IMR-90 (cell line): ENCODE measurements around the gene NANOS3. TPM values are rescaled to one million over a fixed set of nuclear protein-coding genes. Genes with fewer than 3 reads are reported as not detected.

Experiments used
- ATAC-seq: fragments of 200-7000 bp; cut with Tn5 transposase; 2 replicates; pipeline ENCODE4 v1.9.1; 2020; ENCODE audit warnings: low read depth, mild to moderate bottlenecking, moderate library complexity
- BruUV-seq: library from RNA; stranded (reverse); fragments of 400-500 nt; replicated peaks from 2 replicates; lab custom pipeline; 2021; lab: Mats Ljungman, UMichigan
- CTCF ChIA-PET: fragments of 300-600 bp; formaldehyde crosslinking; extraction: SDS; loops from one replicate; lab custom pipeline; 2021; ENCODE audit warnings: antibody characterized with exemption; lab: Yijun Ruan, JAX
- POLR2A ChIA-PET: fragments of 300-600 bp; sonication (Branson Sonifier 250); formaldehyde crosslinking; loops from one replicate; lab custom pipeline; 2022; ENCODE audit warnings: antibody characterized with exemption; ENCODE audit not compliant: unreplicated experiment; lab: Charles Lee
- DNase-seq: peaks from one replicate; pipeline ENCODE4 v3.0.0; 2013
- H2AFZ ChIP-seq: replicated peaks from 2 replicates; pipeline ENCODE3; 2013; ENCODE audit warnings: low read length, mild to moderate bottlenecking; ENCODE audit not compliant: poor library complexity
- H2AK5ac ChIP-seq: 2 replicates; pipeline ENCODE4 v1.6.1; 2013; ENCODE audit warnings: low read depth, low read length, inconsistent platforms
- H2AK9ac ChIP-seq: replicated peaks from 2 replicates; pipeline ENCODE3; 2013; ENCODE audit warnings: mild to moderate bottlenecking, low read depth, low read length, moderate library complexity; ENCODE audit not compliant: poor library complexity
- H2BK120ac ChIP-seq: 2 replicates; pipeline ENCODE4 v1.6.1; 2013; ENCODE audit warnings: low read depth, low read length, inconsistent platforms
- H2BK15ac ChIP-seq: 3 replicates; pipeline ENCODE4 v1.6.1; 2013; ENCODE audit warnings: low read depth, low read length, inconsistent platforms
- H2BK20ac ChIP-seq: 2 replicates; pipeline ENCODE4 v1.6.1; 2013; ENCODE audit warnings: low read depth, mild to moderate bottlenecking, inconsistent platforms, low read length, moderate library complexity
- H2BK5ac ChIP-seq: 2 replicates; pipeline ENCODE4 v1.6.1; 2013; ENCODE audit warnings: mild to moderate bottlenecking, low read depth, low read length, inconsistent platforms; ENCODE audit not compliant: poor library complexity, severe bottlenecking
- H3K14ac ChIP-seq: replicated peaks from 2 replicates; pipeline ENCODE4 v1.6.1; 2013; ENCODE audit warnings: low read depth, low read length, inconsistent platforms
- H3K18ac ChIP-seq: 2 replicates; pipeline ENCODE4 v1.6.1; 2013; ENCODE audit warnings: low read depth, low read length, control low read depth
- H3K23ac ChIP-seq: 2 replicates; pipeline ENCODE4 v1.6.1; 2013; ENCODE audit warnings: low read depth, low read length, inconsistent platforms
- H3K27ac ChIP-seq: 2 replicates; pipeline ENCODE4 v1.5.1; 2013; ENCODE audit warnings: mild to moderate bottlenecking, control low read depth, low read length; ENCODE audit not compliant: insufficient read depth
- H3K27me3 ChIP-seq: 2 replicates; pipeline ENCODE4 v1.6.1; 2013; ENCODE audit warnings: low read length; ENCODE audit not compliant: control insufficient read depth, insufficient read depth
- H3K36me3 ChIP-seq: 2 replicates; pipeline ENCODE4 v1.6.1; 2013; ENCODE audit warnings: low read length, mixed read lengths; ENCODE audit not compliant: control insufficient read depth, insufficient read depth
- H3K4ac ChIP-seq: 2 replicates; pipeline ENCODE4 v1.6.1; 2013; ENCODE audit warnings: low read depth, low read length, inconsistent platforms
- H3K4me1 ChIP-seq: 2 replicates; pipeline ENCODE4 v1.6.1; 2013; ENCODE audit warnings: low read length, mixed read lengths; ENCODE audit not compliant: control insufficient read depth, insufficient read depth
- H3K4me2 ChIP-seq: 2 replicates; pipeline ENCODE4 v1.6.1; 2013; ENCODE audit warnings: low read depth, mild to moderate bottlenecking, control low read depth, low read length, moderate library complexity
- H3K4me3 ChIP-seq: 2 replicates; pipeline ENCODE4 v1.5.1; 2013; ENCODE audit warnings: low read depth, mild to moderate bottlenecking, control low read depth, low read length, moderate library complexity; ENCODE audit not compliant: insufficient read depth
- H3K56ac ChIP-seq: 2 replicates; pipeline ENCODE4 v1.6.1; 2013; ENCODE audit warnings: low read length, inconsistent platforms; ENCODE audit not compliant: insufficient read depth; ENCODE audit errors: extremely low read depth
- H3K79me1 ChIP-seq, 2 experiments: 2 replicates each; pipeline ENCODE4 v1.6.1; 2013; ENCODE audit warnings: low read length in 2 of 2, inconsistent platforms in 1 of 2, low read depth in 1 of 2
- H3K9ac ChIP-seq: 2 replicates; pipeline ENCODE4 v1.6.1; 2013; ENCODE audit warnings: low read depth, low read length, control low read depth
- H3K9me1 ChIP-seq: 2 replicates; pipeline ENCODE4 v1.6.1; 2013; ENCODE audit warnings: low read length, inconsistent platforms; ENCODE audit not compliant: insufficient read depth
- H3K9me3 ChIP-seq: 2 replicates; pipeline ENCODE4 v1.6.1; 2013; ENCODE audit warnings: low read length; ENCODE audit not compliant: control insufficient read depth, insufficient read depth
- H4K20me1 ChIP-seq: 2 replicates; pipeline ENCODE4 v1.6.1; 2013; ENCODE audit warnings: low read length, inconsistent platforms; ENCODE audit not compliant: insufficient read depth
- H4K5ac ChIP-seq: 2 replicates; pipeline ENCODE4 v1.6.1; 2013; ENCODE audit warnings: mild to moderate bottlenecking, low read depth, low read length, control low read depth
- H4K8ac ChIP-seq, 2 experiments: 2 replicates each; pipeline ENCODE4 v1.6.1; 2013; ENCODE audit warnings: low read depth in 2 of 2, low read length in 2 of 2, control low read depth in 1 of 2, inconsistent platforms in 1 of 2
- H4K91ac ChIP-seq: 2 replicates; pipeline ENCODE4 v1.6.1; 2013; ENCODE audit warnings: low read depth, low read length, inconsistent platforms; ENCODE audit not compliant: insufficient read depth
- BHLHE40 ChIP-seq: fragments of 150-350 bp; IDR thresholded peaks from 2 replicates; pipeline ENCODE4 v1.6.1; 2016; ENCODE audit warnings: mild to moderate bottlenecking, low read depth, low read length
- CEBPB ChIP-seq: IDR thresholded peaks from 2 replicates; pipeline ENCODE4 v1.6.1; 2012; ENCODE audit warnings: low read depth, low read length, improper control_type of control experiment
- CHD1 ChIP-seq: IDR thresholded peaks from 2 replicates; pipeline ENCODE4 v1.6.1; 2012; ENCODE audit warnings: low read depth, low read length, improper control_type of control experiment
- CTCF ChIP-seq: conservative IDR thresholded peaks from 2 replicates; pipeline ENCODE4 v1.5.1; 2012; ENCODE audit warnings: mild to moderate bottlenecking, low read depth, low read length, improper control_type of control experiment
- ELK1 ChIP-seq: fragments of 150-350 bp; IDR thresholded peaks from 2 replicates; pipeline ENCODE4 v1.6.1; 2016; ENCODE audit warnings: low read depth, mild to moderate bottlenecking, low read length, moderate library complexity, borderline replicate concordance
- MAFK ChIP-seq: IDR thresholded peaks from 2 replicates; pipeline ENCODE4 v1.6.1; 2012; ENCODE audit warnings: low read depth, low read length, improper control_type of control experiment
- MXI1 ChIP-seq: IDR thresholded peaks from 2 replicates; pipeline ENCODE4 v1.6.1; 2012; ENCODE audit warnings: low read depth, mild to moderate bottlenecking, low read length, moderate library complexity, borderline replicate concordance
- NFE2L2 ChIP-seq: fragments of 150-350 bp; IDR thresholded peaks from 2 replicates; pipeline ENCODE4 v1.6.1; 2016; ENCODE audit warnings: low read depth, mild to moderate bottlenecking, low read length
- RAD21 ChIP-seq: IDR thresholded peaks from 2 replicates; pipeline ENCODE4 v1.6.1; 2012; ENCODE audit warnings: low read length, improper control_type of control experiment
- RCOR1 ChIP-seq: IDR thresholded peaks from 2 replicates; pipeline ENCODE4 v1.6.1; 2012; ENCODE audit warnings: mild to moderate bottlenecking, low read length, improper control_type of control experiment; ENCODE audit not compliant: insufficient replicate concordance
- RFX5 ChIP-seq: IDR thresholded peaks from 2 replicates; pipeline ENCODE4 v1.8.0; 2012; ENCODE audit warnings: low read depth, mild to moderate bottlenecking, low read length, moderate library complexity
- USF2 ChIP-seq: fragments of 150-350 bp; IDR thresholded peaks from 2 replicates; pipeline ENCODE4 v1.6.1; 2017; ENCODE audit warnings: mild to moderate bottlenecking, antibody characterized with exemption, low read length, low read depth
- WGBS, 2 experiments: methylation state at CpG; one replicate each; pipeline versions ENCODE4 v1.1.5 to v1.1.7; 2013; ENCODE audit warnings: missing lambda C conversion rate in 2 of 2; ENCODE audit not compliant: insufficient read length in 1 of 2; ENCODE audit errors: extremely low coverage in 2 of 2; 5-methylcytosine and 5-hydroxymethylcytosine counted together
- dilution Hi-C: fragments of 300-500 bp; cut with HindIII; formaldehyde crosslinking; loops from one replicate; pipeline ENCODE4 v1.14.3; 2018; ENCODE audit warnings: low sequenced_read_pairs; ENCODE audit not compliant: unreplicated experiment
- in situ Hi-C: fragments of 300-500 bp; cut with MboI; formaldehyde crosslinking; loops from 3 replicates; pipeline ENCODE4 v1.14.3; 2019; ENCODE audit warnings: low sequenced_read_pairs, inconsistent platforms, mixed read lengths
- intact Hi-C: fragments of 100-400 bp; cut with micrococcal nuclease; formaldehyde crosslinking; loops from 2 replicates; pipeline ENCODE4 v1.10.0; 2022
- polyA plus RNA-seq, 3 experiments: library from polyadenylated mRNA; depleted of rRNA; stranded (reverse); fragments of >200 nt; gene quantifications; 2 replicates each; pipeline ENCODE4 v1.2.3, GENCODE V29; 2012; ENCODE audit warnings: low replicate concordance in 1 of 3
- total RNA-seq: library from RNA; depleted of rRNA; stranded (reverse); fragments of >200 nt; gene quantifications from 2 replicates; pipeline ENCODE4 v1.2.3, GENCODE V29; 2012

NANOS3 gene
- total and polyA plus RNA-seq, 2 of the 4 experiments (the other 2 are of a cell fraction), result 0.63 TPM; not detected in 1

- Histone ChIP-seq H2BK5ac (peak overlapping the region; percentile 90), H3K4me1 (peaks cover 13% of the 10 kb centered on the region), H4K5ac (peak overlapping the region; percentile 85), H3K9me1 (peaks cover 9% of the 10 kb centered on the region), H2AK9ac (peak overlapping the region; percentile 98), H3K27me3 (no peaks in the 10 kb centered on the region), H4K20me1 (no peaks in the 10 kb centered on the region), H3K56ac (peak overlapping the region; percentile 94), H2BK20ac (peak overlapping the region; percentile 97), H3K23ac (peak overlapping the region; percentile 92), H3K4me2 (peak overlapping the region; percentile 90), H3K18ac (peak overlapping the region; percentile 86), H2BK120ac (peak overlapping the region; percentile 99), H3K4me3 (peak overlapping the region; percentile 45), H2AFZ (peak overlapping the region; percentile 92), H3K36me3 (no peaks in the 10 kb centered on the region), H4K91ac (peak overlapping the region; percentile 94), H3K14ac (peak overlapping the region; percentile 97), H3K27ac (peak overlapping the region; percentile 95), H2BK15ac (peak overlapping the region; percentile 93; the same call in 2 of the 3 replicates), H4K8ac (peak overlapping the region; percentile 74 to 92), H2AK5ac (peak overlapping the region; percentile 84), H3K79me1 (peaks cover 10 to 44% of the 10 kb centered on the region in 2 experiments; a peak in 3 of 4 replicates), H3K4ac (peak overlapping the region; percentile 96), H3K9me3 (no peaks in the 10 kb centered on the region), H3K9ac (peak overlapping the region; percentile 73)
- dilution Hi-C loops, result no loop called here
- in situ Hi-C loops, result loop anchor here (5.0 to 25.0 kb wide), 3 partner anchors 80 to 575 kb away; no protein-coding TSS in a partner anchor
- ChIA-PET POLR2A (interaction anchor here (0.6 to 1.0 kb wide), 3 partner anchors 20 to 28 kb away, joined by 3 to 5 read pairs (median 3); no protein-coding TSS in a partner anchor), CTCF (interaction anchor here (0.6 to 2.5 kb wide), 20 partner anchors 9 to 201 kb away, joined by 3 to 13 read pairs (median 4); no protein-coding TSS in a partner anchor)
- WGBS, 2 experiments, result 0% methylated on average over 6 of the region's 27 CpGs; no CpG with 5 or more reads in 1 of the 2 experiments
- DNase-seq (peak; percentile 87), ATAC-seq (peak; percentile 86)
- no TSS peak for BruUV-seq
- intact Hi-C loops, result loop anchor here (1.0 to 5.0 kb wide), 4 partner anchors 23 to 265 kb away; no protein-coding TSS in a partner anchor
- TF ChIP-seq NFE2L2, result peak; percentile 61; the same call in 1 of the 2 replicates
- TF ChIP-seq RFX5, result no peak
- TF ChIP-seq MAFK, result no peak
- TF ChIP-seq CHD1, result peak; percentile 81; the same call in 1 of the 2 replicates
- TF ChIP-seq RCOR1, result peak; percentile 52
- TF ChIP-seq RAD21, result peak; percentile 95
- no peak for TF ChIP-seq ELK1
- no peak for TF ChIP-seq MXI1
- no peak; the same call in 1 of the 2 replicates for TF ChIP-seq BHLHE40
- peak; percentile 46; the same call in 1 of the 2 replicates for TF ChIP-seq CEBPB
- TF ChIP-seq USF2, result no peak
- peak; percentile 97 for TF ChIP-seq CTCF
Measured at GRCh38 chr19:13861714-13862531, 15.0 kb upstream of the NANOS3 start.
